H9 (cell line): ENCODE results near the gene TRAFD1. TPM values are rescaled to one million over a fixed set of nuclear protein-coding genes. Genes with fewer than 3 reads are reported as not detected.
A peak's percentile ranks its signal among the peaks of the same experiment; 100 is the strongest.
"Not testable (repeated sequence)": the region's sequence is repeated elsewhere in the genome, so short reads cannot be mapped to it uniquely, and the experiment has no call there.

Experiments
- DNase-seq: peaks from one replicate; pipeline ENCODE4 v3.0.0-alpha.2; 2017
- H2AFZ ChIP-seq: one replicate; pipeline ENCODE4 v1.6.1; 2013; ENCODE audit warnings: mild to moderate bottlenecking, low read length, control low read depth, moderate library complexity
- H2AK5ac ChIP-seq: 2 replicates; pipeline ENCODE4 v1.6.1; 2013; ENCODE audit warnings: low read length, control low read depth, mixed read lengths; ENCODE audit not compliant: insufficient read length
- H2BK120ac ChIP-seq: one replicate; pipeline ENCODE4 v1.6.1; 2013; ENCODE audit warnings: low read depth, mild to moderate bottlenecking, low read length, control low read depth, inconsistent platforms; ENCODE audit not compliant: poor library complexity, severe bottlenecking
- H2BK12ac ChIP-seq: 2 replicates; pipeline ENCODE4 v1.6.1; 2013; ENCODE audit warnings: low read length, control low read depth, mixed read lengths, low read depth; ENCODE audit not compliant: insufficient read length
- H2BK15ac ChIP-seq: 2 replicates; pipeline ENCODE4 v1.6.1; 2013; ENCODE audit warnings: low read depth, low read length, control low read depth
- H2BK20ac ChIP-seq: one replicate; pipeline ENCODE4 v1.6.1; 2013; ENCODE audit warnings: low read depth, mild to moderate bottlenecking, low read length, control low read depth, inconsistent platforms; ENCODE audit not compliant: poor library complexity, severe bottlenecking
- H2BK5ac ChIP-seq: 2 replicates; pipeline ENCODE4 v1.6.1; 2013; ENCODE audit warnings: low read length, control low read depth, mixed read lengths; ENCODE audit not compliant: insufficient read length
- H3K14ac ChIP-seq: 2 replicates; pipeline ENCODE4 v1.6.1; 2013; ENCODE audit warnings: low read length, control low read depth; ENCODE audit not compliant: insufficient read depth
- H3K18ac ChIP-seq: 2 replicates; pipeline ENCODE4 v1.6.1; 2013; ENCODE audit warnings: low read depth, mild to moderate bottlenecking, mixed read lengths, low read length, control low read depth; ENCODE audit not compliant: insufficient read length
- H3K23ac ChIP-seq: 2 replicates; pipeline ENCODE4 v1.6.1; 2013; ENCODE audit warnings: low read length, control low read depth, mixed read lengths, low read depth; ENCODE audit not compliant: insufficient read length
- H3K23me2 ChIP-seq: 2 replicates; pipeline ENCODE4 v1.6.1; 2013; ENCODE audit warnings: low read depth, mild to moderate bottlenecking, mixed read lengths, low read length, control low read depth; ENCODE audit not compliant: insufficient read length, poor library complexity, severe bottlenecking
- H3K27ac ChIP-seq: 2 replicates; pipeline ENCODE4 v1.5.1; 2013; ENCODE audit warnings: low read length, control low read depth, mixed read lengths, low read depth; ENCODE audit not compliant: insufficient read length
- H3K27me3 ChIP-seq: 2 replicates; pipeline ENCODE4 v1.6.1; 2013; ENCODE audit warnings: low read length, control low read depth, inconsistent platforms; ENCODE audit not compliant: insufficient read depth
- H3K4ac ChIP-seq: 2 replicates; pipeline ENCODE4 v1.6.1; 2013; ENCODE audit warnings: low read depth, mild to moderate bottlenecking, control low read depth, inconsistent platforms, low read length, moderate library complexity
- H3K4me1 ChIP-seq: 2 replicates; pipeline ENCODE4 v1.6.1; 2013; ENCODE audit warnings: low read length, control low read depth, inconsistent platforms; ENCODE audit not compliant: insufficient read depth
- H3K4me2 ChIP-seq: 2 replicates; pipeline ENCODE4 v1.6.1; 2013; ENCODE audit warnings: low read length, control low read depth, mixed read lengths; ENCODE audit not compliant: insufficient read length, insufficient read depth
- H3K56ac ChIP-seq: 2 replicates; pipeline ENCODE4 v1.6.1; 2013; ENCODE audit warnings: low read depth, mild to moderate bottlenecking, mixed read lengths, low read length, control low read depth; ENCODE audit not compliant: insufficient read length
- H3K79me1 ChIP-seq: 2 replicates; pipeline ENCODE4 v1.6.1; 2013; ENCODE audit warnings: low read depth, mild to moderate bottlenecking, moderate library complexity, low read length, control low read depth, inconsistent platforms; ENCODE audit not compliant: insufficient read depth, poor library complexity, severe bottlenecking
- H3K79me2 ChIP-seq: 2 replicates; pipeline ENCODE4 v1.6.1; 2013; ENCODE audit warnings: low read length, control low read depth, inconsistent platforms; ENCODE audit not compliant: insufficient read depth
- H3K9ac ChIP-seq: 2 replicates; pipeline ENCODE4 v1.6.1; 2013; ENCODE audit warnings: low read length, control low read depth, mixed read lengths; ENCODE audit not compliant: insufficient read length; ENCODE audit errors: extremely low read depth
- H3K9me3 ChIP-seq: one replicate; pipeline ENCODE4 v1.6.1; 2013; ENCODE audit warnings: low read depth, low read length, inconsistent platforms; ENCODE audit not compliant: control insufficient read depth
- H3T11ph ChIP-seq: one replicate; pipeline ENCODE4 v1.6.1; 2013; ENCODE audit warnings: mild to moderate bottlenecking, low read length, control low read depth, inconsistent platforms
- H4K20me1 ChIP-seq: one replicate; pipeline ENCODE4 v1.6.1; 2013; ENCODE audit not compliant: control insufficient read depth, insufficient read length, insufficient read depth
- H4K5ac ChIP-seq: 2 replicates; pipeline ENCODE4 v1.6.1; 2013; ENCODE audit warnings: low read depth, mild to moderate bottlenecking, mixed read lengths, low read length, control low read depth; ENCODE audit not compliant: insufficient read length
- H4K8ac ChIP-seq: replicated peaks from 2 replicates; pipeline ENCODE4 v1.6.1; 2013; ENCODE audit warnings: low read length, control low read depth, mixed read lengths, low read depth; ENCODE audit not compliant: insufficient read length
- H4K91ac ChIP-seq: 2 replicates; pipeline ENCODE4 v1.6.1; 2013; ENCODE audit warnings: low read depth, mild to moderate bottlenecking, moderate library complexity, mixed read lengths, low read length, control low read depth; ENCODE audit not compliant: insufficient read length
- H3K27ac Mint-ChIP-seq, 3 experiments: 2 replicates in 2 of 3; 3 replicates in 1 of 3; pipeline ENCODE4 v1.8.0; 2020 to 2021; ENCODE audit warnings: mixed read lengths in 3 of 3, mild to moderate bottlenecking in 1 of 3, moderate library complexity in 1 of 3
- H3K27me3 Mint-ChIP-seq: 2 replicates; pipeline ENCODE4 v1.8.0; 2021; ENCODE audit warnings: low read depth, mild to moderate bottlenecking, moderate library complexity, mixed read lengths
- H3K36me3 Mint-ChIP-seq, 3 experiments: 2 replicates in 2 of 3; 3 replicates in 1 of 3; pipeline ENCODE4 v1.8.0; 2020 to 2021; ENCODE audit warnings: low read depth in 3 of 3, mixed read lengths in 3 of 3; ENCODE audit not compliant: insufficient read depth in 1 of 3
- H3K4me1 Mint-ChIP-seq, 2 experiments: 2 replicates each; pipeline ENCODE4 v1.8.0; 2020; ENCODE audit warnings: mixed read lengths in 2 of 2
- H3K4me3 Mint-ChIP-seq, 2 experiments: 2 replicates in 1 of 2; 3 replicates in 1 of 2; pipeline ENCODE4 v1.8.0; 2020 to 2021; ENCODE audit warnings: mild to moderate bottlenecking in 2 of 2, mixed read lengths in 2 of 2, moderate library complexity in 1 of 2
- H3K9me3 Mint-ChIP-seq, 2 experiments: 2 replicates in 1 of 2; 3 replicates in 1 of 2; pipeline ENCODE4 v1.8.0; 2020; ENCODE audit warnings: mild to moderate bottlenecking in 2 of 2, mixed read lengths in 2 of 2, moderate library complexity in 1 of 2
- WGBS: extraction: QIAGEN DNeasy Blood & Tissue Kit; methylation state at CpG from one replicate; pipeline ENCODE4 v1.1.7; 2013; ENCODE audit warnings: missing lambda C conversion rate, low lambda C conversion rate, mixed read lengths; ENCODE audit not compliant: insufficient read length; ENCODE audit errors: extremely low coverage; 5-methylcytosine and 5-hydroxymethylcytosine counted together
- total RNA-seq: library from RNA; stranded (reverse); gene quantifications from 2 replicates; pipeline ENCODE4 v1.2.1, GENCODE V29; 2021

TRAFD1 gene
- total RNA-seq, 1 experiment from 2014 or later: 32.0 TPM

DNA sequence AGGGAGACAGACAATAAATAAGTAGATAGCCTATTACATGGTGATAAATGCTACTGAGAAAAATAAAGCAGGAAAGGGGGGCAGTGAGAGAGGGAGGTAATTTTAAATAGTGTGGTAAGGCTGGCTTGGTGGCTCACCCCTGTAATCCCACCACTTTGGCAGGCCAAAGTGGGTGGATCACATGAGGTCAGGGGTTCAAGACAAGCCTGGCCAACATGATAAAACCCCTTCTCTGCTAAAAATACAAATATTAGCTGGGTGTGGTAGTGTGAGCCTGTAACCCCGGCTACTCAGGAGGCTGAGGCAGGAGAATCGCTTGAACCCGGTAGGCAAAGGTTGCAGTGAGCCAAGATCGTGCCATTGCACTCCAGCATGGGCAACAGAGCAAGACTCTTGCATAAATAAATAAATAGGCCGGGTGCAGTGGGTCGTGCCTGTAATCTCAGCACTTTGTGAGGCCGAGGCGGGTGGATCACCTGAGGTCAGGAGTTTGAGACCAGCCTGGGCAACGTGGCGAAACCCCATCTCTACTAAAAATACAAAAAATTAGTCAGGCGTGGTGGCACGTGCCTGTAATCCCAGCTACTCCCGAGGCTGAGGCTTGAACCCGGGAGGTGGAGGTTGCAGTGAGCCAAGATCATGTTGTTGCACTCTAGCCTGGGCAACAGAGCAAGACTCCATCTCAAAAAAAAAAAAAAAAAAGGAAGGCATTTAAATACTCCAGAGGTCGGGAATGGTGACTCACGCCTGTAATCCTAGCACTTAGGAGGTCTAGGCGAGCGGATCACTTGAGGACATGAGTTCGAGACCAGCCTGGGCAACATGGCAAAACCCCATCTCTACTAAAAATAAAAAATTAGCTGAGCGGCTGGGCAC, 14.3 kb upstream of the TRAFD1 start:
- H3K4me2 ChIP-seq, H3K4me3 Mint-ChIP-seq, H3K9me3 ChIP-seq, H4K91ac ChIP-seq, H3K23ac ChIP-seq, H2AK5ac ChIP-seq, H3K18ac ChIP-seq, H2AFZ ChIP-seq, H3K36me3 Mint-ChIP-seq, H3K14ac ChIP-seq, H3T11ph ChIP-seq, H3K27me3 ChIP-seq, H3K56ac ChIP-seq, H2BK120ac ChIP-seq, H3K9ac ChIP-seq, H3K9me3 Mint-ChIP-seq, H3K27ac ChIP-seq, H3K4ac ChIP-seq, H2BK20ac ChIP-seq, H2BK5ac ChIP-seq, H4K20me1 ChIP-seq, H2BK15ac ChIP-seq, H4K8ac ChIP-seq, H4K5ac ChIP-seq, H2BK12ac ChIP-seq, H3K4me1 ChIP-seq, H3K27me3 Mint-ChIP-seq, H3K79me1 ChIP-seq: not testable (repeated sequence)
- peaks cover 11% of the 10 kb centered on the region for H3K23me2 ChIP-seq
- H3K27ac Mint-ChIP-seq: peak overlapping the region; percentile 6 to 80 (median 74); a peak in 3 of 7 replicates
- peaks cover 35 to 40% of the 10 kb centered on the region in 2 experiments for H3K4me1 Mint-ChIP-seq
- no CpG with 5 or more reads among the region's 20 CpGs for WGBS
- peaks cover 21% of the 10 kb centered on the region for H3K79me2 ChIP-seq
- DNase-seq: peak; percentile 13
